ENCODE measurements around the gene NOTUM. TPM values are rescaled to one million over a fixed set of nuclear protein-coding genes. Genes with fewer than 3 reads are reported as not detected.
"Not testable (repeated sequence)": the region's sequence is repeated elsewhere in the genome, so short reads cannot be mapped to it uniquely, and the experiment has no call there.

The NOTUM gene
- polyA plus RNA-seq, 3 donors, result 2.1 to 4.3 (median 2.4) TPM

DNA sequence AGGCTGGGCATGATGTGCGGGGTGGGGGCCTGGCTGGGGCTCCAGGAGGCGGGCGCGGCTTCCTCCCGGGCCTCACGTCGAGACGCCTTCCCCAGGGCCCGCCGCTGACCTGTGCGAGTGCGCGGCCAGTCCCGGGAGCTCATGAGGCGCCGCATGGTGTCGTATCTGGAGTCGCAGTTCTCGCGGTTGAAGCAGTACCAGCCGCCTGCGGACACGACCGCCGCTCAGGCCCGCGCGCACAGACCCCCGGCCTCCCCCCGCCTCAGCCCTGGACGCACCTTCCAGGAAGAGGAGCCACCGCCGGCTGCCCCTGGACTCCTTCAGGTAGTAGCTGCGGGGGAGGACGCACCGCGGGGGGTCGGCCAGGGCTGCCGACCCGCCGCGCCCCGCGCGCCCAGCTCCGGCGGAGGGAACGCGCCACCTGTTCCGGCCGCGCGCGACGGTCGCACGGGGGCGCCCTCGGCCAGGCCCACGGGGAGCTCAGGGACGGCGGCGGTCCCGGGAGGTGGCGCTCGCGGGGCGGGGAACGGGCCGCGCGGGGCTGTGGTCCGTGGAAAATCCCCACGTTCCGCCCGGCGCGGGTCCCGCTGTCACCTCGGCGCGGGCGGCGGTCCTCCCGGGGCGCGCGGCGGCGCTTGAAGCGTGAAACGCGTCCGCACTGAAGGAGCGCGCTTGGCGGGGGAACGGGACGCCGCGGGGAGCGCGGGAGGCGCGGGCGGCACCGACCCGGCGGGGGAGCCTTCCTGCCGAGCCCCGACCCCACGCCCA is 1.4 kb downstream of the NOTUM start:
- no peak for DNase-seq

DNA sequence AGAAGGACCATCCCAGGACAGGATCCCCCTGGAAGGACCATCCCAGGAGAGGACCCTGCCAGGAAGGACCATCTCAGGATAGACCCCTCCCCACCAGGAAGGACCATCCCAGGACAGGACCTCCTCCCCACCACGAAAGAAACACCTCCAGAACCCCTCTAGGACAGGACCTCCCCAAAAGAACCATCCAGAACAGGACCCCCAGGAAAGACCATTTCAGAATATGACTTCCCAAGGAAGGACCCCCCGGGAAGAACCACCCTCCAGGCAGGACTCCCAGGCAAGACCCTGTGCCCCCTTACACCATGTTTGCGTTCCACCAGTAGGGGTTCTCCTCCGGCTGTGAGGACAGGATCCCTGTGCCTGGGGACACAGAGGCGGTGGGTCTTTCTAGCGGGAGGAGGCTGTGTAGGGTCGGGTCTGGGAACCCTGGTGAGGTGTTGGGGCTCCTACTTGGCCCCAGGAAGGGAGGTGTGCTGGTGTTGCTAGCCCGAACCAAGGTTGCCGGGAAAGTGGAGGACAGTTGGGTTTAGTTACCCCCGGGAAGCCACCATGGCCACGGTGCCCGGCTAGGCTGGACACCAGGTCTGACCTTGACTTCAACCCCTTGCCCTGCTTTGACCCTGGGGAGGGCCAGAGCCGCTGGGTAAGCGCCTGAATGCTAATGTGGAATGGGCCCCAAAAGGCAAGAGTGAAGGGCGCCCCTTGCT is 2.2 kb downstream of the NOTUM start:
- DNase-seq, result no peak

DNA sequence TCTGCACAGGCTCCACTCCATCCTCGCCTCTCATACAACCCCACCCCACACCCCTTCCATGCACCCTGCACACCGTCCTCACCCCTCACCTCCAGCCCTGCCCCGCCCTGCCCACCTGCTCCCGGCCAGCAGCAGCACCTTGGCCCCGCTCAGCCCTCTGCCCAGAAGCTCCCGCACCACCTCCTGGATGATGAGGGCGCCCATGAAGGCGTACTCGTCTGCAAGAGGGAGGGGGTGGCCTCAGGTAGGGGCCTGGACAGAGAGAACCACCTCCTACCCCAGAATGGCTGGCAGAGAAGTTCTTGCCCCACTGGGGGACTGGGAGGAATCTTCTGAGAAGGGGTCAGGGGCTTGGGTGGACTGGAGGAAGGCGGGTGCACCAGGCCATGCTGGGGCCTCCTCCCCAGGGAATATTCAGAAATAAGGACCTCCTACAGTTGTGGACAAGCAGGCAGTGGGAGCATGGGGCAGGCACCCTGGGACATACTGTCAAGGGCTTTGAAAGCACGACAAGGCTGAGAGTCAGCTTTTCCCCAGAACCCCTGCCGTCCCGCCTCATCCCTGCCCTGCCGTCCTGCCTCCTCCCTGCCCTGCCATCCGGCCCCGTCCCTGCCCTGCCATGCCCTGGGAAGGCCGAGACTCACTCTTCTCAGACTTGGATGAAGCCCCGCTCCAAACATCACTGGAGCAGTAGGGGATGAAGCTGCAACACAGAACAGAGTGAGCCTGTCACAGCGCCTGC is 3.1 kb downstream of the NOTUM start:
- DNase-seq, result no peak

DNA sequence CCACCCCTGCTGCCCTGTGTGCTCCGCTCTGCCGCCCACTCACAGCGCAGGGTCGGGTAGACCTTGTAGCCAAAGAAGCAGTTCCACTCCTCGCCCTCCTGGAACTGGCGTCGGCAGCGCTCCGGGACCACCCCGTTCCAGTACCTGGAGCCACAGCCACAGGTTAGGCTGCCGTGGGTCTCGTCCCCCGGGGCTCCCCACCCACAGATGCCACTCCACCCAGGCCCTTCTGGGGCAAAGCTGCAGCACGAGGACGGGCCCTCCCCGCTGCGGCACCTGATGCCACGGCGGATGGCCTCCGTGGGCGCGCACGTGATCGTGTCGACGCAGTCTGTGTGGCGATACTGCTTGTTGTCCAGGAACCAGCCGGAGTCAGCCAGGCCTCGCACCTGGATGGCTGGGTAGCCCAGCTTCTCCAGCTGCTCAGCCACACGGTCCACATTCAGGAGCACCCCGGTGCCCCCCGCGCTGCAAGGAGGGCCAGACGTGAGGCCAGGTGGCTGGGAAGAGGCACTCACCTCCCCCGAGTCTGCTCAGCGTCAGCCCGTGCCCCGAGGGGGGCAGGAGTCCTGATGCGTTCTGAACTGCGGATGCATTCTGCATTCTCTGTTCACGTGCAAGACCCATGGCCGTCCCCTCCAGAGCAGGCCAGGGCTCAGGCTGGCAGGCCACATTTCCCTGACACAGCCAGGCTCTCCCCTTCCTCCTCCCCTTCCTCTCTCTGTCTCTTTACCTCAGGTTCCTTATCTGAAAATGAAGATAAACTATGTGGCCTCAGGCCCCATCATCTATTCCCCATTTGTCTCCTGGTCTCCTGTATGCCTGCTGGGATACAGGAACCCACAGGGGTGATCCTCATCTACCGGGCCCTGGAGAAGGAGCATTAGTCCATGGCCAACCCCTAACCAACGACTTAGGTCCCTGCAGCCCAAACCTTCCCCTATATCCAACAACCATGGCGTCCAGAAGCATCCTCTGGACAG is 4.1 kb downstream of the NOTUM start:
- no peak for DNase-seq

DNA sequence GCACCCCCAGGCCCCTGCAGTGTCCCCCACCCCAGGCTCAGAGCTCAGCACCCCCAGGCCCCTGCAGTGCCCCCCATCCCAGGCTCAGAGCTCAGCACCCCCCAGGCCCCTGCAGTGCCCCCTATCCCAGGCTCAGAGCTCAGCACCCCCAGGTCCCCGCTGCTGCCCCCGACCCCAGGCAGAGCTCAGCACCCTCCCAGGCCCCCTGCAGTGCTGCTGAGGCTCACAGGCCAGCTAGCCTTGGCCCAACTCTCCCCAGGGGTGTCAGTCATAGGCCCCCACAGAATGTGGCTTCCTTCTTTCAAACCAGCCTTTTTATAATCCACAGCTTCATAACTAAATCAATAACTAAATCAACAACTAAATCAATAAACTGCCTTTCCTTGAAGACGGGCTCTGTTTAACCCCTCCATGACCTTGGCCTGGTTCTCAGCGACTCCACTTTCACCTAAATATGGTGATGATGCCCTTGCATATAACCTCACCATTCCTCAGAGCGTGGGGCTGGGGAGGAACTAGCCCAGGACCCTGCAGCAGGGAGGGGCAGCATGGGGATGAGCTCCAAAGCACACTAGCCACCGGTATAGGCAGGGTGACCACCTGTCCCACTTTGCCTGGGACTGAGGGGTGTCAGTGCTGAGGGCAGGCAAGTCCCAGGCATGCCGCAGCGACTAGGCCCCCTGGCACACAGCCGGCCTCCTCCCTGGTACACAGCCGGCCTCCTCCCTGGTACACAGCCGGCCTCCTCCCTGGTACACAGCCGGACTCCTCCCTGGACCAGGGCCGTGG is 5.0 kb downstream of the NOTUM start:
- DNase-seq, result no peak

DNA sequence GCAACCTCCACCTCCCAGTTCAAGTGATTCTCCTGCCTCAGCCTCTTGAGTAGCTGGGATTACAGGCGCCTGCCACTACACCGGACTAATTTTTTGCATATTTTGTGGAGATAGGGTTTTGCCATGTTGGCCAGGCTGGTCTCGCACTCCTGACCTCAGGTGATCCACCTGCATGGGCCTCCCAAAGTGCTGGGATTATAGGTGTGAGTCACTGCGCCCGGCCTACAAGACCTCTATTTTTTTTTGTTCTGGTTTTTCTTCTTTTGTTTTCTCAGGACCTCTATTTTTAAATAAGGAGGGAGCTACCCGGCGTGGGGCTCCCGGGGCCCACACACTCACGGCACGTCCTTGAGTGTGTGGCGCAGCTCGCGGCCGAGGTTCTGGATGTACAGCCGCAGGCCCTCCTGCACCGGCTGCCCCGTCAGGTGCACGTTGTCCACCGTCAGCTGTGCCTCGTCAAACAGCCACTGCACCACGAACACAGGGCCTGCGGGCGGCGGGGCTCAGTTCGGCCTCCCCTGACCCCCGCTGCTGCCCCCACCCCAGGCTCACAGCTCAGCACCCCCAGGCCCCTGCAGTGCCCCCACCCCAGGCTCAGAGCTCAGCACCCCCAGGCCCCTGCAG is 5.8 kb downstream of the NOTUM start:
- DNase-seq, result no peak

DNA sequence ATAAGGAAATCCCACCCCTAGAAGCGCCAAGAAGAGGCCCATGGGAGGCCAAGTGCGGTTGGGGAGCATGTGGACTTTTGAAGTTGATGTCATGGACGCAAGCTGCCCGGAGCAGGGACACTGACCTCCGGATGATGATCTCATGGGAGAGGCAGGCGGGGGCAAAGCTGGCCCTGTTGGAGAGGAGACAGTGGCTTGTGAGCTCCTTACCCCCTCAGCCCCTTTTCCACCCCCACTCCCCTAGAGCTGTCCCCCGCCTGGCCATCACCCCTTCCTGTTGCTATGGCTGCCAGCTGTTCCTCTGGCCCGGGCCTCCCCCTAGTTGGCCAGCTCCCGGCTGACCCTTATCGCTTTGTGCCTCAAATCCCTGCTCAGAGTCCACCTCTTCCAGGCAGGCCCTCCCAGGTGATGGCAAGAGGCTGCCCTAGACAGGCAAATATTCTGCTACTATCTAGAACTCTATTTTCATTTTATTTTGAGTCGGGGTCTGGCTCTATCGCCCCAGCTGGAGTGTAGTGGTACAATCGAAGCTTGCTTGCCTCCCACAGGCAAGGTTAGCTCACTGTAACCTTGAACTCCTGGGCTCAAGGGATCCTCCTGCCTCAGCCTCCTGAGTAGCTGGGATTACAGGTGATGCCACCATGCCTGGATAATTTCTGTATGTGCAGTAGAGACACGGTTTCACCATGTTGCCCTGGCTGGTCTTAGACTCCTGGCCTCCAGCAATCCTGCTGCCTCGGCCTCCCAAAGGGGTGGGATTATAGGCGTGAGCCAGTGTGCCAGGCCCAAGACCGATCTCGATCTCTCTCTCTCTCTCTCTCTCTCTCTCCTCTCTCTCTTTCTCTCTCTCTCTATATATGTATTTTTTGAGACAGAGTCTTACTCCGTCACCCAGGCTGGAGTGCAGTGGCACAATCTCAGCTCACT is 6.6 kb downstream of the NOTUM start:
- no peak for DNase-seq

DNA sequence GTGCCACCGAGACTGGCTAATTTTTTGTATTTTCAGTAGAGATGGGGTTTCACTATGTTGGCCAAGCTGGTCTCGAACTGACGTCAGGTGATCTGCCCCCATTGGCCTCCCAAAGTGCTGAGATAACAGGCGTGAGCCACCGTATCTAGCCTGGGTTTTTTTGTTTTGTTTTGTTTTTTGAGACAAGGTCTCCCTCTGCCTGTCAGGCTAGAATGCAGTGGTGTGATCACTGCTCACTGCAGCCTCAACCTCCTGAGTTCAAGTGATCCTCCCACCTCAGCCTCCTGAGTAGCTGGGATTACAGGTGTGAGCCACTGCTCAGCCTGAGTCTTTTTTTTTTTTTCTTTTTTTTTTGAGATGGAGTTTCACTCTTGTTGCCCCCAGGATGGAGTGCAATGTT is 7.5 kb downstream of the NOTUM start:
- not testable (repeated sequence) for DNase-seq

DNA sequence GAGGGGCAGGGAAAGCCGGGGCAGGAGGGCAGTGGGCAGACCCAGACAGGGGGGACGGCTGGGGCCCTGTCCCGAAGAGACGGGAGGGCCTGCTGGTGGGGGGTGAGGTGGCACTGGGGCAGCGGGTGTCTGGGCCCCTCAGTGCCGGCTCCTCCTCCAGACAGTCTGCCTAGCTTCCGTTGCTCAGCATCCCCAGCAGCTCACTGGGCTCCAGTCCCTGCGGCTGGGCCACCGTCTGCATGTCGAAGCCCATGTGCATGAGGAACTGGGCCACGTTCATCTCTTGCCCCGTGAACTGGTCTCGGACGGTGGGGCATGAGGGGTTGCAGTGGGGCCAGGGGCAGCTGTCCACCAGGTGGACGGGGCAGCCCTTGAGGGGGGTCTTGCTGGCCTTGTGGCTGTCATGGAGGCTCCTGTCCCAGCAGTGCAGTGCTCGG is 8.2 kb downstream of the NOTUM start:
- no peak for DNase-seq

DNA sequence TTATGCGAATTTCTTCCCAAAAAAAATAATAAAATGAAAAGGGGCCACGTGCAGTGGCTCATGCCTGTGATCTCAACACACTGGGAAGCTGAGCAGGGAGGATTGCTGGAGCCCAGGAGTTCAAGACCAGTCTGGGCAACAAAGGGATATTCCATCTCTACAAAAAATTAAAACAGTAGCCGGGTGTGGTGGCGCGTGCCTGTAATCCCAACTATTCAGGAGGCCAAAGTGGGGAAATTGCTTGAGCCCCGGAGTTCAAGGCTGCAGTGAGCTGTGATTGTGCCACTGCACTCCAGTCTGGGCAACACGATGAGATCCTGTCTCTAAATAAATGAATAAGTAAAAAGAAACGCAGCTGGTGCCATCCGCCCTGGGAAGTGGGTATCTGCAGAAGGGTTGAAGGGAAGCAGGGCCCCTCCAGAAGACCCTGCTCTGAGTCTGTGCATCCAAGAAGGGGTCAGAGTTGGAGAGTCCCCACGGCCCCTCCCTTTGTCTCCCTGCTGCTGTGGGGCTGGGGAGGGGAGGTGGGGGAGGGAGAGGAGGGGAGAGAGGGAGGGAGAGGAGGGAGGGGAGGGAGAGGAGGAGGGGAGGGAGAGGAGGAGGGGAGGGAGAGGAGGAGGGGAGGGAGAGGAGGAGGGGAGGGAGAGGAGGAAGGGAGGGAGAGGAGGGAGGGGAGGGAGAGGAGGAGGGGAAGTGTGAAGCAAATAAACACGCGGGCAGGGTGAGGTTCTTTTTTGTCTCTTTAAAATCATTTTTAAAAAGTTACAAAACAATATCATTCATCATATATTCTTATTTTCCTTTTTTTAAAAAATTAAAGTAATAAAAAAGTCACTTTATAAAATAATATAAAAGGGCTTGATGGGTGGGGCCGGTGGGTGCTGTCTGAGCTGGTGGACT is 9.0 kb downstream of the NOTUM start:
- DNase-seq, result no peak

DNA sequence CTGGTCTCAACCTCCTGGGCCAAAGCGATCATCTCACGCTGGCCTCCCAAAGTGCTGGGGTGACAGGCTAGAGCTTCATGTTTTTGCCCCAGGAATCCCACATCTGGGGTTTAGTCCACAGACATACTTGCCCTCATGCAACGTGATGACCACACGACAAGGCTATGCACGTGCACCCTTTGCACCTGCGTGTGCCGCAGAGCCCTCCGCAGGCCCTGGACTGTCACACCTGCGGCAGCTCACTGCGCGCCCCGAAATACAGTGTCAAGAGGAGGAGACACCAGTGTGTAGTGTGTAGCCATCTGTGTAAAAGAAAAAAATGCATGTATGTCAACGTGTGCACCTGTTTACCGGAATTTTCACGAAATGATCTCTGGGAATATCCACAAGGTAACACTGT is 10.5 kb downstream of the NOTUM start:
- no peak for DNase-seq

DNA sequence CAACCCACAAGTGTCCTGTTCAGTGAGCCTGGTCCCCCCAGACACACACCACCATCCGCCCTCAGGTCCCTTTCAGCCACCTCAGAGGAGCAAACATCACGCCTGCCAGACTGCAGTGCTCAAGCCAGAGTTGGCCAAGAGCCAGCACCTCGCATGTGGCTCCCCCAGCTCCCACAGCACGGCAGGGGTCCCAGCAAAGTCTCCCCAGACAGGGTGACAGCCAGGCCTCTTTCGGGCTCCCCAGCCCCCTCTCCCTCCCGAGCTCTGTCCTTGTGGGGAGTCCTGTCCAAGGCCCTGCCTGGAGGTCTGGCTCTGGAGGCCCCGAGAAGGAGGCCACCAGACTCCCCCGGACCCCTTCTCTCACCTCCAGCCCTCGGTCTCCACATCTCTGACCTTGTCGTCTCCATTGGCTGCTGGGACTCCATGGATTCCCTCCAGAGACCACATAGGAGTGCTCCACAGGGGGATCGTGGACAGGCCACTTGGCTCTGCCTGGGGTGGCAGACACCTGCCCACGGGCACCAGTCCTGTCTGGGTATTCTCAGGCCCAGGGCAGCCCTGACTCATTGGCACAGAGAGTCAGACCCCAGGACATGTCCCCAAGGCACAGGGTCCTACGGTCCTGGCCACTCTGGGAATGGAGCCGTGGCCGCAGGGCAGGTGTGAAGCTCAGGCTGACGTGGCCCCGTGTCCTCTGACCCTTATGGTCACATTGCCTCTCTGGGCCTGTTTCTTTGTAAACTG is 12.2 kb downstream of the NOTUM start:
- no peak for DNase-seq

DNA sequence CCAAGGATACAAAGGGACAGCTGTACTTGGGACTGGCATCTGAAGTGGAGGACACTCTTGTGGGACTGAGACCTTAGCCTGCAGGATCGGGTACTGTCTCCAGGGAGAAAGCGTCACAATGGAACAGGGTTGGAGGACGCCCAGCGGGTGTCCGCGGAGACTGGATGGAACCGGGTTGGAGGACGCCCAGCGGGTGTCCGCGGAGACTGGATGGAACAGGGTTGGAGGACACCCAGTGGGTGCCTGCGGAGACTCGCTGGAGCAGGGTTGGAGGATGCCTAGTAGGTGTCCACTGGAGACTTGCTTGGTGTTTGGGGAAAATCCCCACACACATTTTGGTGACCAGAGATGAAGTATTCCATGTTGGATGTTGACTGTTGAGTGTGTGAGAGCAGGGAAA is 13.8 kb downstream of the NOTUM start, which contains the start of gene MYADML2:
MYADML2 (minus strand) TSS at position 45 of the 400 bp plus-strand sequence. CDS start 5,492 bp downstream, outside the sequence.
- DNase-seq, result no peak

DNA sequence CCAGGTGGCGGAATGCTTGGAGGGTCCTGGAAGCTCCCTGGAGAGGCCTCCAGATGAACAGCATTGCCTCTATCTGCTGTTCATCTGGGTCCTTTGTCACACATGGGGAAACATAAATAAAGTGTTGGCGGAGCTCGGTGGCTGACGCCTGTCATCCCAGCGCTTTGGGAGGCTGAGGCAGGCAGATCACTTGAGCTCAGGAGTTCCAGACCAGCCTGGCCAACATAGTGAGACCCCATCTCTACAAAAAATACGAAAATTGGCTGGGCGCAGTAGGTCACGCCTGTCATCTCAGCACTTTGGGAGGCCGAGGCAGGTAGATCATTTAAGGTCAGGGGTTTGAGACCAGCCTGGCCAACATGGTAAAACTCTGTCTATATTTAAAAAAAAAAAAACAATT is 16.1 kb downstream of the NOTUM start:
- DNase-seq, result no peak

DNA sequence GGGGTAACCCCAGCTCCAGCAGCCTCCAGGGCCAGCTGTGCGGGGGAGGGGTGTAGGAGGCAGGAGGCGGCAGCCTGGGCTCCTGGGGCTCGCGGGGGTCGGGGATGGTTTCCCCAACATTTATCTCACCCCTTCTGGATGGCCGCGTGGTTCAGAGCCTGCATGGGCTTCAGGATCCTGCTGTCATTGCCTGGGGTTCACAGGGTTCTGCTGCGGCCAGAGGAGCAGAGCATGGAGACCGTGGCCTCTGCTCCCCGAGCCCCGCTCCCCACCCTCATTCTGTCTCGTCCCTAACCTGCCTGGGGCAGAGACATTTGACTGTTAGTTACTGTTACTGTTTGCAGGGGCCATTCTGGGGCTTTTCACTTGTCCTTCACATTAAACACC is 18.8 kb downstream of the NOTUM start:
- no peak for DNase-seq

DNA sequence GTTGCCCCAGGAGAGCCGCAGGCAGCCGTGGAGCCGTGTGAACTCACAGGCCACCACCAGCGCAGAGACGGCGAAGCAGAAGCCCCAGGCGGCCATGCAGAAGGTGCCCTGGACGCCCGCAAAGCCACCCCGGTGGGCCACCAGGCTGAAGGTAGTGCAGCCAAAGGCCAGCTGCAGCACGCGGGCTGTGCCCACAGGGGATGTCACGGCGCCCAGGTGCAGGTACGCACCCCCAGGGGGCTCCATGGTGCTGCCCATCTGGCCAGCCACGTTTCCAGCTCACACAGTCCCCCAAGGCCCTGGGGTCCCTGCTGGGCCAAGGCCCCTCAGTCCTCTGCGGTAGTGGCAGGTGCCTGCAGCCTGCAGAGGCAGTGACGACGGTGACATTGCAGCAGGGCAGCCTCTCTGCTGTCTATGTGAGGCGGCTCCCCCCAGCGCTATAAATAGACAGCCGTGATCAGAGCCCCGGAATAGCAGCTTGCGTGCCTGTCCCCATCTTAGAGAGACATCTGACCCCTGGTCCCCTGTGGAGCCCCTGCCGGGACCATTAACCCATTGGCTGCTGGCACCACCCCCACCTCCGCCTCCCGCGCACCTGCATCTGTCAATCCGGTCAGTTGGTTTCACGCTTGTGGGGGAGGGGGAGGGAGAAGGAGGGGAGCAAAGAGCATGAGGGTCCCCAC is 19.4 kb downstream of the NOTUM start:
- DNase-seq, result no peak
